ENCODE data around the gene CAPN10.

The CAPN10 gene

GRCh38 chr2:240574386-240575100 lies 12.0 kb upstream of the CAPN10 start:
- no peak for DNase-seq (ENCODE audit: low read depth)

GRCh38 chr2:240575101-240575965 lies 11.2 kb upstream of the CAPN10 start:
- no peak for DNase-seq (ENCODE audit: low read depth)

- no peak for DNase-seq (ENCODE audit: low read depth)
Measured at GRCh38 chr2:240576036-240576435, 10.5 kb upstream of the CAPN10 start.

GRCh38 chr2:240576436-240577205 lies 9.9 kb upstream of the CAPN10 start:
- no peak for DNase-seq (ENCODE audit: low read depth)

GRCh38 chr2:240577281-240578109 lies 9.0 kb upstream of the CAPN10 start:
- DNase-seq (ENCODE audit: low read depth): no peak

GRCh38 chr2:240578110-240578450 lies 8.5 kb upstream of the CAPN10 start:
- DNase-seq (ENCODE audit: low read depth): no peak

- DNase-seq (ENCODE audit: low read depth): no peak
Measured at GRCh38 chr2:240578488-240578887, 8.0 kb upstream of the CAPN10 start.

GRCh38 chr2:240579071-240579762 lies 7.3 kb upstream of the CAPN10 start:
- no peak for DNase-seq (ENCODE audit: low read depth)

GRCh38 chr2:240579771-240580614 lies 6.5 kb upstream of the CAPN10 start:
- DNase-seq (ENCODE audit: low read depth): peak; percentile 92

- no peak for DNase-seq (ENCODE audit: low read depth)
Measured at GRCh38 chr2:240581811-240582210, 4.7 kb upstream of the CAPN10 start.

- no peak for DNase-seq (ENCODE audit: low read depth)
Measured at GRCh38 chr2:240582781-240583180, 3.8 kb upstream of the CAPN10 start.

- DNase-seq (ENCODE audit: low read depth): no peak
Measured at GRCh38 chr2:240583774-240584173, 2.8 kb upstream of the CAPN10 start.

GRCh38 chr2:240584486-240585031 lies 2.0 kb upstream of the CAPN10 start:
- peak; percentile 31 for DNase-seq (ENCODE audit: low read depth)

- DNase-seq (ENCODE audit: low read depth): no peak
Measured at GRCh38 chr2:240585101-240585500, 1.4 kb upstream of the CAPN10 start.

- no peak for DNase-seq (ENCODE audit: low read depth)
Measured at GRCh38 chr2:240585681-240586197, 795 bp upstream of the CAPN10 start.

- DNase-seq (ENCODE audit: low read depth): no peak
Measured at GRCh38 chr2:240586919-240587800, 626 bp downstream of the CAPN10 start.

- no peak for DNase-seq (ENCODE audit: low read depth)
Measured at GRCh38 chr2:240588006-240588655, 1.6 kb downstream of the CAPN10 start.

GRCh38 chr2:240588669-240589068 lies 2.1 kb downstream of the CAPN10 start:
- DNase-seq (ENCODE audit: low read depth): no peak
